ENCODE data around the gene ELK1. TPM values are rescaled to one million over a fixed set of nuclear protein-coding genes. Genes with fewer than 3 reads are reported as not detected.
A peak's percentile ranks its signal among the peaks of the same experiment; 100 is the strongest.

Gene ELK1
- total and polyA plus RNA-seq, 2 experiments from 2014 or later, result 19.2 to 39.5 TPM

- DNase-seq (ENCODE audit: low spot score) (peak; percentile 20), ATAC-seq (peak; percentile 65)
- no peaks in the 10 kb centered on the region for H4K20me1 ChIP-seq (replicated peaks; ENCODE audit: insufficient read depth)
- H3F3A ChIP-seq (replicated peaks; ENCODE audit: low read depth), result no peaks in the 10 kb centered on the region
- no peaks in the 10 kb centered on the region for H3K27me3 ChIP-seq (ENCODE audit: insufficient read depth)
- no peak within 1 kb of the TSS for H2AFZ ChIP-seq
- Mint-ChIP-seq H3K27ac (peak within 1 kb of the TSS; percentile 76; the same call in 1 of the 2 replicates), H3K9me3 (no peaks in the 10 kb centered on the region), H3K27me3 (ENCODE audit: insufficient read depth, low read depth, poor library complexity) (peaks cover 2% of the 10 kb centered on the region), H3K4me1 (peaks cover 15% of the 10 kb centered on the region), H3K36me3 (ENCODE audit: low read depth) (no peaks in the 10 kb centered on the region), H3K4me3 (no peak within 1 kb of the TSS)
- H3K79me2 ChIP-seq (replicated peaks; ENCODE audit: insufficient read depth), result no peaks in the 10 kb centered on the region
- H3K4me1 ChIP-seq (ENCODE audit: insufficient read depth), result peaks cover 5% of the 10 kb centered on the region; the same call in 1 of the 2 replicates
- no peaks in the 10 kb centered on the region for H3K9me2 ChIP-seq (ENCODE audit: insufficient read depth)
- no peak within 1 kb of the TSS for H3K27ac ChIP-seq (ENCODE audit: low read depth)
- TF ChIP-seq NANOG (IDR thresholded peaks at IDR 0.05; ENCODE audit: borderline replicate concordance), result no peak
- TF ChIP-seq STAT1 (IDR thresholded peaks at IDR 0.05; ENCODE audit: unreplicated experiment), result no peak
- no peak for TF ChIP-seq EZH2 (IDR thresholded peaks at IDR 0.05; ENCODE audit: low read depth, unreplicated experiment)
- TF ChIP-seq, protein P1, sequence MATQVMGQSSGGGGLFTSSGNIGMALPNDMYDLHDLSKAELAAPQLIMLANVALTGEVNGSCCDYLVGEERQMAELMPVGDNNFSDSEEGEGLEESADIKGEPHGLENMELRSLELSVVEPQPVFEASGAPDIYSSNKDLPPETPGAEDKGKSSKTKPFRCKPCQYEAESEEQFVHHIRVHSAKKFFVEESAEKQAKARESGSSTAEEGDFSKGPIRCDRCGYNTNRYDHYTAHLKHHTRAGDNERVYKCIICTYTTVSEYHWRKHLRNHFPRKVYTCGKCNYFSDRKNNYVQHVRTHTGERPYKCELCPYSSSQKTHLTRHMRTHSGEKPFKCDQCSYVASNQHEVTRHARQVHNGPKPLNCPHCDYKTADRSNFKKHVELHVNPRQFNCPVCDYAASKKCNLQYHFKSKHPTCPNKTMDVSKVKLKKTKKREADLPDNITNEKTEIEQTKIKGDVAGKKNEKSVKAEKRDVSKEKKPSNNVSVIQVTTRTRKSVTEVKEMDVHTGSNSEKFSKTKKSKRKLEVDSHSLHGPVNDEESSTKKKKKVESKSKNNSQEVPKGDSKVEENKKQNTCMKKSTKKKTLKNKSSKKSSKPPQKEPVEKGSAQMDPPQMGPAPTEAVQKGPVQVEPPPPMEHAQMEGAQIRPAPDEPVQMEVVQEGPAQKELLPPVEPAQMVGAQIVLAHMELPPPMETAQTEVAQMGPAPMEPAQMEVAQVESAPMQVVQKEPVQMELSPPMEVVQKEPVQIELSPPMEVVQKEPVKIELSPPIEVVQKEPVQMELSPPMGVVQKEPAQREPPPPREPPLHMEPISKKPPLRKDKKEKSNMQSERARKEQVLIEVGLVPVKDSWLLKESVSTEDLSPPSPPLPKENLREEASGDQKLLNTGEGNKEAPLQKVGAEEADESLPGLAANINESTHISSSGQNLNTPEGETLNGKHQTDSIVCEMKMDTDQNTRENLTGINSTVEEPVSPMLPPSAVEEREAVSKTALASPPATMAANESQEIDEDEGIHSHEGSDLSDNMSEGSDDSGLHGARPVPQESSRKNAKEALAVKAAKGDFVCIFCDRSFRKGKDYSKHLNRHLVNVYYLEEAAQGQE (IDR thresholded peaks at IDR 0.05; ENCODE audit: unreplicated experiment), result no peak
- no peak for TF ChIP-seq CTCF (conservative IDR thresholded peaks at IDR 0.05; ENCODE audit: low read depth in 2 of 2)
- H3K4me2 ChIP-seq, result no peak within 1 kb of the TSS
- H3K4me3 ChIP-seq, result no peak within 1 kb of the TSS
- no peaks in the 10 kb centered on the region for H3K36me3 ChIP-seq (ENCODE audit: insufficient read depth)
These were observed 20.8 kb downstream of the ELK1 start, which contains the start of gene CFP for GRCh38 chrX:47629419-47630200. Gene CFP, minus strand, starts transcription at chrX:47629930. Its CDS starts 86 bp downstream, at chrX:47629844.

- DNase-seq (ENCODE audit: low spot score) (peak; percentile 61), ATAC-seq (peak; percentile 71)
- no peaks in the 10 kb centered on the region for H4K20me1 ChIP-seq (replicated peaks; ENCODE audit: insufficient read depth)
- H3F3A ChIP-seq (replicated peaks; ENCODE audit: low read depth), result no peaks in the 10 kb centered on the region
- peak overlapping the region; percentile 76; the same call in 1 of the 2 replicates for H3K27ac Mint-ChIP-seq
- H3K4me1 ChIP-seq (ENCODE audit: insufficient read depth), result peaks cover 5% of the 10 kb centered on the region; the same call in 1 of the 2 replicates
- no peaks in the 10 kb centered on the region for H3K27me3 ChIP-seq (ENCODE audit: insufficient read depth)
- H3K36me3 Mint-ChIP-seq (ENCODE audit: low read depth), result no peaks in the 10 kb centered on the region
- H3K79me2 ChIP-seq (replicated peaks; ENCODE audit: insufficient read depth), result no peaks in the 10 kb centered on the region
- no peaks in the 10 kb centered on the region for H3K36me3 ChIP-seq (ENCODE audit: insufficient read depth)
- H2AFZ ChIP-seq, result no peak overlapping the region
- no peak overlapping the region for H3K27ac ChIP-seq (ENCODE audit: low read depth)
- no peaks in the 10 kb centered on the region for H3K9me2 ChIP-seq (ENCODE audit: insufficient read depth)
- no peak overlapping the region for H3K4me3 Mint-ChIP-seq
- TF ChIP-seq ZNF114 (CRISPR knock-in tag; IDR thresholded peaks at IDR 0.05) (no peak), ETS1 (IDR thresholded peaks at IDR 0.05) (no peak), POLR2AphosphoS5 (IDR thresholded peaks at IDR 0.05; ENCODE audit: low read depth) (no peak), CTCF (conservative IDR thresholded peaks at IDR 0.05; ENCODE audit: low read depth in 2 of 2) (peak; percentile 29 to 57), STAT1 (IDR thresholded peaks at IDR 0.05; ENCODE audit: unreplicated experiment) (no peak)
- TF ChIP-seq, protein P1 (IDR thresholded peaks at IDR 0.05; ENCODE audit: unreplicated experiment), result no peak
- peaks cover 5% of the 10 kb centered on the region for H3K27me3 Mint-ChIP-seq (ENCODE audit: insufficient read depth, low read depth, poor library complexity)
- no peaks in the 10 kb centered on the region for H3K9me3 Mint-ChIP-seq
- H3K4me2 ChIP-seq, result no peak overlapping the region
- no peak overlapping the region for H3K4me3 ChIP-seq
- H3K4me1 Mint-ChIP-seq, result peaks cover 18% of the 10 kb centered on the region
These were observed 21.4 kb downstream of the ELK1 start for GRCh38 chrX:47628982-47629381.

All from GM23338 (cell line).